HG02759 (cell line): ENCODE data around the gene PTPA.
"Not testable (repeated sequence)": the region's sequence is repeated elsewhere in the genome, so short reads cannot be mapped to it uniquely, and the experiment has no call there.

Experiments used
- ATAC-seq: cut with Tn5 transposase; IDR thresholded peaks from one replicate; pipeline ENCODE4 v1.9.1; 2021; ENCODE audit warnings: mild to moderate bottlenecking, moderate library complexity; ENCODE audit not compliant: unreplicated experiment

The PTPA gene

GRCh38 chr9:129150672-129151211 lies 39.5 kb downstream of the PTPA start:
- no peak for ATAC-seq

DNA sequence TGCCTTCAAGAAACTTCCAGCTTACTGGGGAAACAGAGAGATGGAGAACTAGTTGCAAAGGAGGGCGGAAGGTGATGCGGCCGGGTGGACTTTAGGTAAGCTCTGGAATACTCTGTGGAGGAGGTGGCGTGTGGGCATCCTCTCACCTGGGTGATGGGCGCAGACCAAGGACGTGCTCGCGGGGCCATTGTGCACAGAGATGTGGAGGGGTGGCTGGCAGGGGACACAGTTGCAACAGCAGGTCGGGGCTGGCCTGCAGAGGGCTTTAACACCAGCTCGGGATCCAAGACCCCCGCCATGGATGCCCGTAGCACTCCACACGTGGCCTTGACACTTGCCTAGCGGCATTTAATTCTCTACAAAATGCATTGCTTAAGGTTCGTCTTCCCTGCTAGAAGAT lies 40.3 kb downstream of the PTPA start:
- no peak for ATAC-seq

DNA sequence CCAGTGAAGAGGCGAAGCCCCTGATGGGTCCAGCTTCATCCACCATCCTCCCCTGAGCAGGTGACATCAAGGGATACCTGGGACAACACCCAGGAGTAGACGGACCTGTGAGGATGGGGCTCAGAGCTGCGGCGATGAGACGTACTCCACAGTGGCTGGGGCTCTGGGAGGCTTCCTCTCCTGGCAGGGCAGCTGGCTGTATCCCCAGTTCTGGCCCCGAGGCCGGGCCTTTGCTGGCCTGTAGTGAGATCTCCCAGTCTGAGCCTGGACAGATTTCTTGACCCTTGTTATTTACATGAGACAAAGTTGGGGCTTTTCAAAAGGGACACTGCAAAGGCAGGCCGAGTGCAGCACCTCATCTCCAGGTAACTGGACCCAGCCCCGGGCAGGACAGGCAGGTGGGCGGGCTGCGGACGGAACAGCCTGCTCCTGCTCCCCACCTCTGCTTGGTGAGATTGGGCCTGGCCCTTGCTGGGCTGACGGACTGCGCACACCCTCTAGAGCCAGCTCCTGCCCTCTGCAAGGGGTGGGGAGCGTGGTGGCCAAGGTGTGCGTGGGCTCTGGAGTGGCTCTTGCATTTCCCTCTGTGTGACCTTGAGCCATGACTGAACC lies 43.8 kb downstream of the PTPA start:
- no peak for ATAC-seq

GRCh38 chr9:129156163-129156562 lies 44.9 kb downstream of the PTPA start:
- ATAC-seq = no peak

DNA sequence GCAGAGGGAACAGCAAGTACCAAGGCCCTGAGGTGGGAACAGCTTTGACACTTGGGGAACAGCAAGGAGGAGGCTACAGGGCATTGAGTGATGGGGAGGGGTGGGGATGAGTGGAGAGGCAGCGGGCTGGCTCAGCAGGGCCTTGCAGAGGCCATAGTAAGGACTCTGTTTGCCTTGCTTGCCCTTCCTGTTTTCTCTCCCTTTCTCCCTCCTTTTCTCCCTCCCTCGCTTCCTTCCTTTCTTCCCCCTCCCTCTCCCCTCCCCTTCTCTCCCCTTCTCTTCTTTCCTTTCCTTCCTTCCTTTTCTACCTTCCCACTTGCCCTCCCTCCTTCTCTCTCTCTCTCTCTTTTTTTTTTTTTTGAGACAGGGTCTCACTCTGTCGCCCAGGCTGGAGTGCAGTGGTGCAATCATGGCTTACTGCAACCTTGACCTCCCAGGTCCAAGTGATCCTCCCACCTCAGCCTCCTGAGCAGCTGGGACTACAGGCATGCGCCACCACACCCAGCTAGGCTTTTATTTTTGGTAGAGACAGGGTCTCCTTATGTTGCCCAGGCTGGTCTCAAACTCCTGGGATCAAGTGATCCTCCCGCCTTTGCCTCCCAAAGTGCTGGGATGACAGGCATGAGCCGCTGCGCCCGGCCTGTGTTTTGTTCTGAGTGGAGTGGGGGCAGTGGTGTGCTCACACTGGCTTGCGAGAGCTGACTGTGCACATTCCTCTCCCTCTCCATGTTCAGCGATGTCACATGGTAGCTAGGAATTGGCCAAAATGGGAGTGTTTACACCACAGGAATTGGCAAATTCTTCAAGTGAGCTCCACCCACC lies 49.7 kb downstream of the PTPA start:
- ATAC-seq = no peak

DNA sequence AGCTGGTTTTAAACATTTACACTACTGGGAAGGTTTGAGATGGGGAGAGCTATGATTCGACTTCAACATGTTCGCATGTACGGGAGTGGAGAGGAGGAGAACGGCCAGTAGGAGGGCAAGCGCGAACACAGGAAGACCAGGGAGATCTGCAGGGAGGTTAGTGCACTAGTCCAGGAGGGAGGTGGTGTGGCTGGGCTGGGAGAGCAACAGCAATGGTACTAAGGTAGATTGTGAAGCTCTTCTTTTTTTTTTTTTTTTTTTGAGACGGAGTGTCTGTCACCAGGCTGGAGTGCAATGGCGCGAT lies 50.3 kb downstream of the PTPA start:
- ATAC-seq = no peak

GRCh38 chr9:129162497-129163197 lies 51.4 kb downstream of the PTPA start:
- ATAC-seq = no peak

DNA sequence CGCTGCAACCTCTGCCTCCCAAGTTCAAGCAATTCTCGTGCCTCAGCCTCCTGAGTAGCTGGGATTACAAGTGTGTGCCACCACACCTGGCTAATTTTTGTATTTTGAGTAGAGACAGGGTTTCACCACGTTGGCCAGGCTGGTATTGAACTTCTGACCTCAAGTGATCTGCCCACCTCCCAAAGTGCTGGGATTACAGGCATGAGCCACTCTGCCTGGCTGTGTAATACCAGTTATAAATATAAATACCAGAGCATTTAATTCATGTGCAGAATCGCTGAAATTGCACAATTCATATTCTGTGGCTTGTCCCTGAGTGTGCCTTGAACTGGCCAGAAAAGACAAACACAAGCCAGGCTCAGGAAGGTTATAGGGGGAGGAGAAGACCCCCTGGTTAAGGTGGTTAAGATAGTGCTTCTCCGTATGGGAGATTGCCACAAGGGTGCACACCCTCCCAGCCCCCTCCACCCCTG lies 52.0 kb downstream of the PTPA start:
- ATAC-seq = not testable (repeated sequence)

- ATAC-seq = no peak
Observed at GRCh38 chr9:129163753-129164152, 52.5 kb downstream of the PTPA start.

- ATAC-seq = no peak
Observed at GRCh38 chr9:129164246-129164930, 53.2 kb downstream of the PTPA start.

DNA sequence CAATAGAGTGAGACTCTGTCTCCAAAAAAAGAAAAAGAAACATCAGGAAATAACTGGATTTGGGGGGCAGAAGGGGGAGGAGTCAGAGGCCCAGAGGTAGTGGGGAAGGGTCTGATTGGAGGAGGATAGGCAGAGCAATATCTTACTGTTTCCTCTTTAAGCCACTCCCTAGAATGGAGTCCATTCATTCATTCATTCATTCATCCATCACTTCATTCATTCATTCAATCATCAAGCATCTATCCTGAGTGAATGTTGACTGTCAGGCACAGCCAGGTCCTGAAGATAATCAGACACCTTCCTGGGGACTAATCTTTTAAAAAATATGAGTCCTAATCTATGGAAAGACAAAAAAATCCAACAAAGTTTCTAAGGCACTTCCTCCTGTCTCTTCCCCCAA lies 54.0 kb downstream of the PTPA start:
- ATAC-seq = no peak

DNA sequence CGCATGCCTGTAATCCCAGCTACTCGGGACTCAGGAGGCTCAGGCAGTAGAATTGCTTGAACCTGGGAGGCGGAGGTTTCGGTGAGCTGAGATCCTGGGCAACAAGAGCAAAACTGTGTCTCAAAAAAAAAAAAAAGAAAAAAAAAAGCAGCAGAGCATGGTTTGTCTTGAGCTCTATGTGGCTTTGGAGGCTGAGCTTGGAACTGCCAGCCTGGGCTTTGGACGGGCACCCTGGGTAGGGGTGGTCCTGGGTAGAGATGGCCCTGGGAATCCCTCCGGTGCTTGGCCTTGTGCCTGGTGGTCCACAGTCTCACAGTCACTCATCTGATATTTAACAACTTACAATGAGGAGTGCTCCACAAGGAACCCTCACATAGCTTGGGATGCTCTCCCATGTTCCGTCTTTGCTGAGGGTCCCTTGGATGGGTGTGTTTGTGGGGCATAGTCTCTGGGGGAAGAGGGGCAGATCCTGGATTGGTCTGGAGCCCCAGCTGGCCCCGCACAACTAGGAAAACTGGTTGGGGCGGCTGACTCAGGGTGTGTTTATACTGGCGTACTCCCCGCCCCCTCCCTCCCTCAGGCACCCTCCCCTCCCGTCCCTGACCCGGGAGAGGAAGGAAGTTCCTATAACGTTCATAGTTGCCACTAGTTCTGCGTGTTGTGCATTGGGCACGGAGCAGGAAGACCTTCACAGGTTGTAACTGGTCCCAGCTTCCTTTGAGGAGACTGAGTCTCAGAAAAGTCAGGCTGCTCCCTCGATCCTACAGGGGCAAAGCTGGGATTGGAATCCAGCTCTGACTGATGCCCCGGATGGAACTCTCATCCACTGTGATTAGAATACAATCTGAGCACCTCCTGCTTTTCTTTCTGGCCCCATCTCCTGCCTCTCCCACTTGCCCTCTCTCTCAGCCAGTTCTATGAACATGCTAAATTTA lies 55.7 kb downstream of the PTPA start:
- no peak for ATAC-seq

DNA sequence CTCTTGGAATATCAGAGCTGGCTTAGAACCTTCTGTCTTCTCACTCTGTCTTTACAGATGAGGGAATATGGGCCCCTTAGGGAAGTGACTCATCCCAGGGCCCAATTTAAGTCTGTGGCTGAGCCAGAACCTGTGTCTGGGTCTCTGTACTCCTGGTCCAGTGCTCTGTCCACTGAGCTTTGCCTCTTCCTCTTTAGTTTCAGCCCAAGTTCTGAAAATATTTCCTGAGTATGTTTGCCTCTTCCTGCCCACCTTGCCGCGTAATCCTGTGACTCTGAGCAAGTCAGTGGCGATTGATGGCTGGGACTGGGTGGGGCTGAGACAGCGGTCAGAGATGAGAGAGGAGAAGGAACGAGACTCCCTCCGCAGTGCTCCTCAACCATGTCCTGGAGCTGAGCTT lies 59.0 kb downstream of the PTPA start:
- ATAC-seq = no peak

DNA sequence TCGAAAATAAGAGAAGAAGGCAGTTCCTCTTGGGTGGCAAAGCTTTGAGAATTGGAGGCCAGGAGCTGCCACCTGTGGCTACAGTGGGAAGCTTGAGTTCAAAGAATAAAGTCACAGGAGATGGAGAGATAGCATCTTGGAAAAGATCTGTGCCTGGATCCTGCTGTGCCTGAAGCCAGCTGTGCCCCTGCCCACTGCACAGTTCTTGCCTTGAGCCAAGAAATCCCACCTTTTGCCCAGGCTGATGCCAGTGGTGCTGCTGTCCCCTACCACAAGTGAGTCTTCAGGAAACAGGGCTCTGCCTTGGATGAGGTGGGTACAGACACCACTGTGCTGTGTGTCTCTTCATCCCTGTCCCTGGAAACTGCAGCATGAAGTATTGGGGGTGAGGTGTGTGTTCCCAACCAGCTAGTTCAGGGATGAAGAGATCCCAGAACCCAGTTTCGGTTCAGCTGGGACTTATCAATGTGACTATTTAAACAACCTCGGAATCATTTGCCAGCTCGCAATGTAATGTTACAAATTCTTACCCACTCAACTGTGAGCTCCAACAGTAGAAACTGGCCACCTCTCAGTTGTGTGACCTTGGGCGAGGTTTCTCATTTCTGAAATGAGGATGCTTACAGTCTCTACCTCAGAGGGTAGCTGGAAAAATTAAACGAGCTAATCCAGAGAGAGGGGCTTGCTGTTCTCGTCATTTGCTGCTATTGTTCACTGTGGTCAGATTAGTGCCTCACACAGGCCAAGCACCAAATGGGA lies 61.0 kb downstream of the PTPA start:
- ATAC-seq = no peak

GRCh38 chr9:129172816-129173215 lies 61.6 kb downstream of the PTPA start:
- ATAC-seq = no peak

DNA sequence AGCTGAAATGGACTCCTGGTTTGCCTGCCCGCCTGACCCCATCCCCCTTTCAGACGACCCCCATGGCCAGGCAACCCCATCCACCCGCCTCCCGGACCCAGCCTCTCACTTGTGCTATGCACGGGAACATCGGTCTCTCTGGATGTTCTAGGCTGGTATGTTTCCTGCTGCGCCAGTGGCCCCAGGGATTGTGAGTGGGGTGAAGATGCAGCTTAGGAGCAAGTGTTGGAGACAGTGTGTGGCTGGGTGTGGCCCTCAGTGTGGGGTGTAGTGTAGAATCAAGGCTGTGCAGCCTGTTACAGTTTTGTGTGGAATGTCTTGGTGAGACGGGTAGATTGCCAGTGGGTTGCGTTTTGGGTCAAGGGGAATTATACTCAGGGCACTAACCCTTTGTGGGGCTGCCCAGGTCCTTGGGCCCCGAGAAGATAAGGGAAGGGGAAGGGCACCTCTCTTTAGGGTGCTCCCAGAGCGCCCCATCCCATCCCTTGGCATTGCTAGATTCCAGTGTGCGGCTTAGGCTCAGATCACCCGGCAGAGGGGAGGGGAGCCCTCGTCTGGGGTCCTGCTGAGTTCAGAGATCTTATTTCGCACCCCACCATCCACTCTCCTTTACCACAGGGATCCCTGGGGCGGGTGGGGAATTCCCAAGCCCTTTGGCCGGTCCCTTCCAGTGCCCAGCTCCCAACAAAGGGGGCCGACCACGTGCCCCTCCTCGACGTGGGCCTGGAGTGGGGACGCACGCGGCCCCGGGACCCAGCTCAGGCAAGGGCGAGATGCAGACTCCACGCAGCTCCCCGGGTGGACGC lies 62.3 kb downstream of the PTPA start:
- no peak for ATAC-seq

- ATAC-seq = no peak
Observed at GRCh38 chr9:129174102-129174723, 63.0 kb downstream of the PTPA start.
